Ovary (tissue), 3 donors: ENCODE data around the gene VPS37B.

Experiments used
- CTCF ChIP-seq, 3 donors: fragments of 450-650 bp in 2 of 3; fragments of 200-600 bp in 1 of 3; IDR thresholded peaks; one replicate each; pipeline versions ENCODE4 v1.5.1 to v1.8.0; 2016 to 2022; ENCODE audit warnings: antibody characterized with exemption in 3 of 3, mild to moderate bottlenecking in 1 of 3
- EP300 ChIP-seq: sonication (generic); formaldehyde crosslinking; IDR thresholded peaks from one replicate; pipeline ENCODE4 v1.6.1; 2017; ENCODE audit warnings: antibody characterized with exemption
- POLR2A ChIP-seq: fragments of 450-650 bp; IDR thresholded peaks from one replicate; pipeline ENCODE4 v1.6.1; 2017; ENCODE audit warnings: antibody characterized with exemption, mild to moderate bottlenecking, moderate library complexity
- donor health status: DM: no; HTN: no; CAD: no.

GRCh38 chr12:122838841-122839240 is 57.1 kb downstream of the VPS37B start:
- TF ChIP-seq CTCF (IDR thresholded peaks at IDR 0.05) (no peak), POLR2A (no peak), EP300 (no peak)
